ENCODE data around the gene NME1.

DNA sequence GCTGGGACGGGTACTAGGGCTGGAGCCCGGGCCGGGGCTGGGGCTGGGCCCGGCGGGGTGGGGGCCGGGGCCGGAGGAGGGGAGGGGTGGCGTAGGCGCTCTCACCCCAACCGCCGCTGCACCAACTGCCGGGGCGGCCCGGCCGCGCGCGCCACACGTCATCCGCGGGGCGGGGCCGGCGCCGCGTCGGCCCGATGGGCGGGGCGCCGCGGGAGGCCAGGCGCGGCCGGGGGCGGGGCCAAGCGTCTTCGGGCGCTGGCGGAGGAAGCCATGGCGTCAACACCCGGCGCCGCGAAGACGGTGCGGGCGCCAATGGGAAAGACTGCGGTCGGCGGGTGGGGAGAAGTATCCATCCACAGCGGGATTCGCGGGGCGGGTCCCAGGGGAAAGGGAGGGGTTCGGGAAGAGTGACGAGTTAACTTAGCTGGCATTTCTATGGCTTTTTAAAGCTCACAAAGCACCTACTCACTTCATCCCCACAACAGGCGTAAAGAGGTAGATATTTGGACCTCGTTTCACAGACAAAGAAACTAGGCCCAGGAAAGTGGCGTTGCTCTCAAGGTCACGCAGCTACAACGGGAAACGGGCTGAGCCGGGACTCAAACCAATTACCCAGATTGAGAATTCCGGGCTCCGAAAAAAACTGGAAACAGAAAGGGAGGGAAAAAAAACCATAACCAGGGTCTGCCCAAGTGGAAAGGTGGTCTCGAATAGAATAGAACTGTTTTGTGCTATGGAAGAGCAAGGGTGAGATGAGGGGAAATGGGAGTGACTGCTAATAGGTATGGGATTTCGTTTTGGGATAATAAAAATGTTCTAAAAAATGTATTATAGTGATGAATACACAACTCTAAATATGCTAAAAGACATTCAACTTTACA lies 32.4 kb upstream of the NME1 start, which contains the start of gene SPAG9:
- TF ChIP-seq GATA2 (IDR thresholded peaks at IDR 0.05; ENCODE audit: low read depth, low read length) (0 out of 2 replicates have a peak, but pooled peaks have one; percentile 0), GATA3 (IDR thresholded peaks at IDR 0.05; ENCODE audit: low read depth, low read length) (no peak)

All from SH-SY5Y (cell line).